ENCODE results near the gene IGIP.

DNA sequence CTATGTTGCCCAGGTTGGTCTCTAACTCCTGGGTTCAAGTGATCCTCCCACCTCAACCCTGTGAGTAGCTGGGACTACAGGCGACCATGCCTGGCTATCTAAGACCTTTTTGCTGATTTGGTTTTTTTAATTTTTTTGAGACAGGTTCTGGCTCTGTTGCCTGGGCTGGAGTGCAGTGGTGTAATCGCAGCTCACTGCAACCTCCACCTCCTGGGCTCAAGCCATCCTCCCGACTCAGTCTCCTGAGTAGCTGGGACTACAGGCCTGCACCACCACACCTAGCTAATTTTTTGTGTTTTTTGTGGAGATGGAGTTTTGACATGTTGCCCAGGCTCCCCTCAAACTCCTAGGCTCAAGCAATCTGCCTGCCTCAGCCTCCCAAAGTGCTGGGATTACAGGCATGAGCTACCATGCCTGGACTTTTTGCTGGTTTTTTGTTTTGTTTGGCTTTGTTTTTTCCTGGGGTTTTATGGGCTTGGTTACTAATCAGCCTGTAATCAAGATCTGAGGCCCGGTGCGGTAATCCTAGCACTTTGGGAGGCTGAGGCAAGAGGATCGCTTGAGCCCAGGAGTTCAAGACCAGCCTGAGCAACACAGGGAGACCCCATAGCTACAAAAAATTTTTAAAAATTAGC is 52.9 kb downstream of the IGIP start:
- TF ChIP-seq, protein P1, sequence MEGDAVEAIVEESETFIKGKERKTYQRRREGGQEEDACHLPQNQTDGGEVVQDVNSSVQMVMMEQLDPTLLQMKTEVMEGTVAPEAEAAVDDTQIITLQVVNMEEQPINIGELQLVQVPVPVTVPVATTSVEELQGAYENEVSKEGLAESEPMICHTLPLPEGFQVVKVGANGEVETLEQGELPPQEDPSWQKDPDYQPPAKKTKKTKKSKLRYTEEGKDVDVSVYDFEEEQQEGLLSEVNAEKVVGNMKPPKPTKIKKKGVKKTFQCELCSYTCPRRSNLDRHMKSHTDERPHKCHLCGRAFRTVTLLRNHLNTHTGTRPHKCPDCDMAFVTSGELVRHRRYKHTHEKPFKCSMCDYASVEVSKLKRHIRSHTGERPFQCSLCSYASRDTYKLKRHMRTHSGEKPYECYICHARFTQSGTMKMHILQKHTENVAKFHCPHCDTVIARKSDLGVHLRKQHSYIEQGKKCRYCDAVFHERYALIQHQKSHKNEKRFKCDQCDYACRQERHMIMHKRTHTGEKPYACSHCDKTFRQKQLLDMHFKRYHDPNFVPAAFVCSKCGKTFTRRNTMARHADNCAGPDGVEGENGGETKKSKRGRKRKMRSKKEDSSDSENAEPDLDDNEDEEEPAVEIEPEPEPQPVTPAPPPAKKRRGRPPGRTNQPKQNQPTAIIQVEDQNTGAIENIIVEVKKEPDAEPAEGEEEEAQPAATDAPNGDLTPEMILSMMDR (IDR thresholded peaks at IDR 0.05), result no peak
- no peak for TF ChIP-seq POLR2A (IDR thresholded peaks at IDR 0.05)
- no peak for TF ChIP-seq POLR2AphosphoS5 (IDR thresholded peaks at IDR 0.05)

Measured in suprapubic skin (tissue), 4 donors.